H1 (cell line): ENCODE results near the gene DPH1. TPM values are rescaled to one million over a fixed set of nuclear protein-coding genes. Genes with fewer than 3 reads are reported as not detected.

Source experiments
- CTCF ChIA-PET: fragments of 300-600 bp; sonication (Branson Sonifier 250); formaldehyde crosslinking; loops from one replicate; lab custom pipeline; 2021; ENCODE audit not compliant: partially characterized antibody; lab: Charles Lee
- POLR2A ChIA-PET: fragments of 300-600 bp; sonication (Branson Sonifier 250); formaldehyde crosslinking; loops from one replicate; lab custom pipeline; 2021; ENCODE audit warnings: inconsistent platforms; ENCODE audit not compliant: partially characterized antibody; lab: Charles Lee
- DNase-seq, 2 experiments: peaks; one replicate each; pipeline versions ENCODE4 v3.0.0 to v3.0.0-alpha.2; 2010 to 2022; ENCODE audit warnings: low spot score in 2 of 2, low read depth in 1 of 2, mixed read lengths in 1 of 2
- FAIRE-seq: peaks from 2 replicates; lab custom pipeline; 2011; peaks lifted over from hg19 to GRCh38; lab: Jason Lieb, UNC
- H2AFZ ChIP-seq: 2 replicates; pipeline ENCODE4 v1.8.1; 2012; ENCODE audit warnings: low read length, inconsistent platforms
- H2AK5ac ChIP-seq: 2 replicates; pipeline ENCODE4 v1.6.1; 2013; ENCODE audit warnings: low read depth, low read length
- H2BK120ac ChIP-seq: replicated peaks from 2 replicates; pipeline ENCODE3; 2013; ENCODE audit warnings: low read depth, low read length, inconsistent platforms
- H2BK12ac ChIP-seq: 2 replicates; pipeline ENCODE4 v1.6.1; 2013; ENCODE audit warnings: low read depth, low read length
- H2BK15ac ChIP-seq: 2 replicates; pipeline ENCODE4 v1.6.1; 2013; ENCODE audit warnings: low read length
- H2BK20ac ChIP-seq: 2 replicates; pipeline ENCODE4 v1.6.1; 2013; ENCODE audit warnings: low read length
- H2BK5ac ChIP-seq: 2 replicates; pipeline ENCODE4 v1.6.1; 2013; ENCODE audit warnings: low read depth, low read length
- H3K14ac ChIP-seq: 2 replicates; pipeline ENCODE4 v1.6.1; 2013; ENCODE audit warnings: inconsistent platforms; ENCODE audit not compliant: insufficient read length
- H3K18ac ChIP-seq: 2 replicates; pipeline ENCODE4 v1.6.1; 2013; ENCODE audit warnings: low read length; ENCODE audit errors: extremely low read depth
- H3K23ac ChIP-seq: 2 replicates; pipeline ENCODE4 v1.6.1; 2013; ENCODE audit warnings: inconsistent platforms; ENCODE audit not compliant: insufficient read length
- H3K23me2 ChIP-seq: 2 replicates; pipeline ENCODE4 v1.6.1; 2013; ENCODE audit warnings: low read depth, low read length
- H3K27ac ChIP-seq: 2 replicates; pipeline ENCODE4 v1.6.1; 2011; ENCODE audit warnings: low read depth, low read length, inconsistent platforms
- H3K27me3 ChIP-seq, 4 experiments: replicated peaks in 1 of 4; 1 replicate in 1 of 4; 2 replicates in 3 of 4; pipeline versions ENCODE4 v1.6.1 to v1.8.1; 2011 to 2013; ENCODE audit warnings: low read length in 3 of 4, mild to moderate bottlenecking in 3 of 4, inconsistent platforms in 2 of 4, mixed read lengths in 2 of 4, moderate library complexity in 1 of 4; ENCODE audit not compliant: control insufficient read depth in 3 of 4, insufficient read depth in 3 of 4; ENCODE audit errors: extremely low read depth in 1 of 4
- H3K36me3 ChIP-seq, 4 experiments: 2 replicates each; pipeline versions ENCODE4 v1.6.1 to v1.8.1; 2011 to 2013; ENCODE audit warnings: mild to moderate bottlenecking in 4 of 4, low read length in 3 of 4, moderate library complexity in 2 of 4, control low read depth in 1 of 4, inconsistent platforms in 1 of 4; ENCODE audit not compliant: insufficient read depth in 4 of 4, control insufficient read depth in 2 of 4
- H3K4ac ChIP-seq: replicated peaks from 2 replicates; pipeline ENCODE3; 2013; ENCODE audit warnings: low read length, low read depth, mixed read lengths, inconsistent platforms; ENCODE audit not compliant: insufficient read length
- H3K4me1 ChIP-seq, 4 experiments: replicated peaks in 1 of 4; 1 replicate in 1 of 4; 2 replicates in 3 of 4; pipeline versions ENCODE4 v1.6.1 to v1.8.1; 2011 to 2013; ENCODE audit warnings: low read length in 3 of 4, inconsistent platforms in 2 of 4, mixed read lengths in 1 of 4; ENCODE audit not compliant: insufficient read depth in 4 of 4, control insufficient read depth in 3 of 4
- H3K4me2 ChIP-seq, 2 experiments: 2 replicates each; pipeline versions ENCODE4 v1.6.1 to v1.8.1; 2011 to 2013; ENCODE audit warnings: low read depth in 2 of 2, low read length in 2 of 2, control low read depth in 1 of 2, inconsistent platforms in 1 of 2, mild to moderate bottlenecking in 1 of 2; ENCODE audit not compliant: insufficient read depth in 1 of 2
- H3K4me3 ChIP-seq, 4 experiments: fragments of 200-600, 300-600 bp in 1 of 4; sonication (generic), shearing (Covaris generic), sonication (Bioruptor Twin) in 1 of 4; 2 replicates each; pipeline versions ENCODE4 v1.5.1 to v1.8.1; 2011 to 2016; ENCODE audit warnings: low read length in 4 of 4, low read depth in 3 of 4, control low read depth in 2 of 4, inconsistent platforms in 2 of 4, mild to moderate bottlenecking in 2 of 4, mixed read lengths in 1 of 4, moderate library complexity in 1 of 4; ENCODE audit not compliant: insufficient read depth in 2 of 4; ENCODE audit errors: extremely low read depth in 1 of 4
- H3K56ac ChIP-seq: replicated peaks from 2 replicates; pipeline ENCODE3; 2013; ENCODE audit warnings: low read depth, mild to moderate bottlenecking, mixed read lengths, low read length, inconsistent platforms; ENCODE audit not compliant: insufficient read length
- H3K79me1 ChIP-seq: 2 replicates; pipeline ENCODE4 v1.6.1; 2013; ENCODE audit warnings: low read depth, low read length, control low read depth
- H3K79me2 ChIP-seq, 2 experiments: 2 replicates each; pipeline versions ENCODE4 v1.6.1 to v1.8.1; 2012 to 2013; ENCODE audit warnings: low read length in 2 of 2, mild to moderate bottlenecking in 2 of 2, inconsistent platforms in 1 of 2; ENCODE audit not compliant: insufficient read depth in 2 of 2, control insufficient read depth in 1 of 2
- H3K9ac ChIP-seq, 4 experiments: replicated peaks in 1 of 4; 1 replicate in 1 of 4; 2 replicates in 3 of 4; pipeline versions ENCODE4 v1.6.1 to v1.8.1; 2011 to 2013; ENCODE audit warnings: low read depth in 3 of 4, low read length in 3 of 4, control low read depth in 2 of 4, mild to moderate bottlenecking in 2 of 4, moderate library complexity in 2 of 4, inconsistent platforms in 1 of 4; ENCODE audit errors: extremely low read depth in 1 of 4
- H3K9me3 ChIP-seq, 2 experiments: 2 replicates each; pipeline versions ENCODE4 v1.6.1 to v1.8.1; 2012 to 2013; ENCODE audit warnings: mild to moderate bottlenecking in 2 of 2, moderate library complexity in 2 of 2, control low read depth in 1 of 2, inconsistent platforms in 1 of 2, low read depth in 1 of 2, low read length in 1 of 2, mixed read lengths in 1 of 2; ENCODE audit not compliant: insufficient read depth in 2 of 2
- H4K20me1 ChIP-seq, 2 experiments: replicated peaks in 1 of 2; 2 replicates each; pipeline versions ENCODE3 to v1.8.1; 2011 to 2013; ENCODE audit warnings: inconsistent platforms in 2 of 2, low read length in 2 of 2, mild to moderate bottlenecking in 1 of 2; ENCODE audit not compliant: insufficient read depth in 2 of 2, control insufficient read depth in 1 of 2
- H4K5ac ChIP-seq: 2 replicates; pipeline ENCODE4 v1.6.1; 2013; ENCODE audit warnings: low read length, low read depth, mixed read lengths, inconsistent platforms; ENCODE audit not compliant: insufficient read length
- H4K8ac ChIP-seq: 2 replicates; pipeline ENCODE4 v1.8.0; 2013; ENCODE audit warnings: mild to moderate bottlenecking, moderate library complexity, low read length, inconsistent platforms; ENCODE audit not compliant: insufficient read depth; ENCODE audit errors: extremely low read depth
- H4K91ac ChIP-seq: replicated peaks from 2 replicates; pipeline ENCODE3; 2013; ENCODE audit warnings: low read length, mixed read lengths, inconsistent platforms; ENCODE audit not compliant: insufficient read length
- ASH2L ChIP-seq: fragments of 200-600, 300-600 bp; sonication (generic); IDR thresholded peaks from one replicate; pipeline ENCODE4 v1.7.1; 2017; ENCODE audit warnings: low read length
- BCL11A ChIP-seq, 2 experiments: IDR thresholded peaks; one replicate each; pipeline ENCODE4 v1.6.1; 2011; ENCODE audit warnings: low read depth in 2 of 2, low read length in 2 of 2, mild to moderate bottlenecking in 2 of 2
- BRCA1 ChIP-seq: IDR thresholded peaks from 2 replicates; pipeline ENCODE4 v1.6.1; 2012; ENCODE audit warnings: low read depth, low read length, improper control_type of control experiment
- CTBP2 ChIP-seq: IDR thresholded peaks from 2 replicates; pipeline ENCODE4 v1.7.0; 2011; ENCODE audit warnings: borderline replicate concordance, mild to moderate bottlenecking, moderate library complexity, mixed read lengths, low read length; ENCODE audit not compliant: insufficient read depth, insufficient read length
- HDAC6 ChIP-seq: IDR thresholded peaks from one replicate; pipeline ENCODE4 v1.7.1; 2012; ENCODE audit warnings: low read depth, mild to moderate bottlenecking, inconsistent platforms, low read length, moderate library complexity
- KDM4A ChIP-seq: IDR thresholded peaks from one replicate; pipeline ENCODE4 v1.7.1; 2012; ENCODE audit warnings: low read depth, mild to moderate bottlenecking, moderate library complexity, low read length, inconsistent platforms; ENCODE audit not compliant: severe bottlenecking
- MAX ChIP-seq: IDR thresholded peaks from 2 replicates; pipeline ENCODE4 v1.6.1; 2012; ENCODE audit warnings: inconsistent platforms
- PHF8 ChIP-seq: fragments of 200-600 bp; sonication (generic); conservative IDR thresholded peaks from 2 replicates; pipeline ENCODE4 v1.7.1; 2012; ENCODE audit warnings: low read depth, mild to moderate bottlenecking, inconsistent platforms, low read length, moderate library complexity
- RAD21 ChIP-seq, 2 experiments: IDR thresholded peaks in 1 of 2; conservative IDR thresholded peaks in 1 of 2; 2 replicates each; pipeline ENCODE4 v1.6.1; 2011; ENCODE audit warnings: low read depth in 2 of 2, low read length in 2 of 2, improper control_type of control experiment in 1 of 2, inconsistent platforms in 1 of 2, mild to moderate bottlenecking in 1 of 2, moderate library complexity in 1 of 2
- SIRT6 ChIP-seq: IDR thresholded peaks from one replicate; pipeline ENCODE4 v1.7.1; 2012; ENCODE audit warnings: low read length, inconsistent platforms
- YY1 ChIP-seq: IDR thresholded peaks from 2 replicates; pipeline ENCODE4 v1.6.1; 2011; ENCODE audit warnings: low read depth, mild to moderate bottlenecking, low read length
- WGBS, 2 experiments: shearing (Covaris generic) in 1 of 2; methylation state at CpG; one replicate each; pipeline versions ENCODE4 v1.1.6 to v1.1.7; 2013 to 2015; ENCODE audit warnings: low lambda C conversion rate in 2 of 2, mixed read lengths in 2 of 2, inconsistent platforms in 1 of 2, low coverage in 1 of 2, missing lambda C conversion rate in 1 of 2; ENCODE audit not compliant: insufficient replicate concordance in 2 of 2, insufficient coverage in 1 of 2, insufficient read length in 1 of 2; ENCODE audit errors: extremely low coverage in 1 of 2, missing lambda C conversion rate in 1 of 2; 5-methylcytosine and 5-hydroxymethylcytosine counted together
- polyA plus RNA-seq, 7 experiments: library from polyadenylated mRNA; depleted of rRNA in 3 of 7; stranded (reverse) in 5 of 7; unstranded in 2 of 7; fragments of >200 nt in 5 of 7; fragments of 200-250 nt in 2 of 7; gene quantifications; 1 replicate in 5 of 7; 2 replicates in 1 of 7; 4 replicates in 1 of 7; pipeline versions ENCODE4 v1.2.1 to v1.2.3, GENCODE V29; 2011 to 2013; ENCODE audit warnings: missing spikeins in 2 of 7, mixed read lengths in 2 of 7
- total RNA-seq: library from RNA; stranded (reverse); fragmentation: NEBNext Ultra II Directional; extraction: Animal tissue kit (Norgen Biotek cat#: 25700); gene quantifications from 2 replicates; pipeline ENCODE4 v1.2.1, GENCODE V29; 2021

Gene DPH1
- total and polyA plus RNA-seq, 2 of the 8 experiments (the other 6 are each of a cell fraction or from before 2014, with no cell fraction given), result 24.9 to 30.0 TPM

DNA sequence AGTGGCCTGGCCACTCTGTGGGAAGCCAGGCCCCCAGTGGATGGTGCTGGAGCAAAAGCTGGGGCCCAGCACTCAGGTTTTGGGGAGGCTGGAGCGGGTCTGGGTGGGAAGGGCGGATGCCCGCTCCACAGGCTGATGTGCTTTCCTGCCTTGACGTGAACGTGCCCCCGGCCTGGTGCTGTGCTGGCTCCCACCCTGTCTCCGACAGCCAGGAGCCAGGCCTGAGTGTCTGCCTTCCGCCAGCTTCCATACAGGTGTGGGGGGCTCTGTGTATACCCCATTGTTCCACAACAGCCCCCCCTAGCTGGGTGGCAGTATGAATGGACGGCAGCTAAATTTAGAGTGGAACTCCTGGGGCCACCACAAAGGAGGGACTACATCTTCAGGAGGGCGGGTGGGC, 45.0 kb downstream of the DPH1 start:
- peaks cover 0 to 7% (median 0%) of the 10 kb centered on the region in 4 experiments; a peak in 3 of 8 replicates for H3K36me3 ChIP-seq
- no peak overlapping the region for H3K56ac ChIP-seq
- no peak overlapping the region for H2BK20ac ChIP-seq
- H3K27me3 ChIP-seq, result no peaks in the 10 kb centered on the region
- H3K23me2 ChIP-seq, result no peaks in the 10 kb centered on the region
- TF ChIP-seq ASH2L (no peak), HDAC6 (no peak), MAX (no peak), RAD21 (IDR thresholded peaks at IDR 0.05 in 1 of 2, conservative IDR thresholded peaks at IDR 0.05 in 1 of 2; ENCODE audit: low read depth in 2 of 2, low read length in 2 of 2) (no peak), CTBP2 (no peak), YY1 (no peak), BRCA1 (no peak), PHF8 (no peak), SIRT6 (no peak), KDM4A (no peak), BCL11A (IDR thresholded peaks at IDR 0.05; ENCODE audit: low read depth in 2 of 2, low read length in 2 of 2) (no peak)
- no peak overlapping the region for H3K4ac ChIP-seq
- H3K14ac ChIP-seq, result no peak overlapping the region
- FAIRE-seq (no peak), DNase-seq (no peak)
- H2BK15ac ChIP-seq, result no peak overlapping the region
- H4K20me1 ChIP-seq, result peaks cover 2 to 4% of the 10 kb centered on the region in 2 experiments
- ChIA-PET POLR2A (no interaction called here), CTCF (interaction anchor here (0.9 to 11.7 kb wide), 13 partner anchors 10 to 170 kb away, joined by 3 to 122 read pairs (median 4); partner anchors contain the start of gene HIC1)
- H2BK120ac ChIP-seq, result no peak overlapping the region
- H3K79me1 ChIP-seq, result no peaks in the 10 kb centered on the region
- H3K4me3 ChIP-seq, result no peak overlapping the region
- H2BK5ac ChIP-seq, result no peak overlapping the region
- no peak overlapping the region for H3K27ac ChIP-seq
- H2BK12ac ChIP-seq, result no peak overlapping the region
- H3K23ac ChIP-seq, result no peak overlapping the region
- H4K91ac ChIP-seq, result no peak overlapping the region
- H4K8ac ChIP-seq, result no peak overlapping the region
- no peak overlapping the region for H4K5ac ChIP-seq
- H3K9ac ChIP-seq, result no peak overlapping the region
- no peak overlapping the region for H2AK5ac ChIP-seq
- 92% methylated on average over 5 of the region's 10 CpGs; no CpG with 5 or more reads in 1 of the 2 experiments for WGBS, 2 experiments
- peaks cover 2 to 15% (median 5%) of the 10 kb centered on the region in 4 experiments; a peak in 6 of 7 replicates for H3K4me1 ChIP-seq
- H3K79me2 ChIP-seq, result no peaks in the 10 kb centered on the region
- no peaks in the 10 kb centered on the region for H3K9me3 ChIP-seq
- no peak overlapping the region; the same call in 1 of the 2 replicates for H3K18ac ChIP-seq
- H2AFZ ChIP-seq, result no peak overlapping the region
- no peak overlapping the region for H3K4me2 ChIP-seq
